GM19328 (cell line): Measurements from ENCODE around the gene ROBO3.

Experiments used
- ATAC-seq: cut with Tn5 transposase; IDR thresholded peaks from one replicate; pipeline ENCODE4 v1.9.1; 2021; ENCODE audit warnings: mild to moderate bottlenecking, moderate library complexity; ENCODE audit not compliant: unreplicated experiment

ROBO3 gene

GRCh38 chr11:124865181-124865901 lies at the start of gene ROBO3:
Gene ROBO3, plus strand, starts transcription at chr11:124865432. Its CDS starts 146 bp downstream, at chr11:124865578.
- no peak for ATAC-seq

GRCh38 chr11:124817036-124817435 lies 48.2 kb upstream of the ROBO3 start:
- no peak for ATAC-seq

- no peak for ATAC-seq
Observed at GRCh38 chr11:124821995-124822730, 43.1 kb upstream of the ROBO3 start.

- no peak for ATAC-seq
Observed at GRCh38 chr11:124823512-124824376, 41.5 kb upstream of the ROBO3 start.

DNA sequence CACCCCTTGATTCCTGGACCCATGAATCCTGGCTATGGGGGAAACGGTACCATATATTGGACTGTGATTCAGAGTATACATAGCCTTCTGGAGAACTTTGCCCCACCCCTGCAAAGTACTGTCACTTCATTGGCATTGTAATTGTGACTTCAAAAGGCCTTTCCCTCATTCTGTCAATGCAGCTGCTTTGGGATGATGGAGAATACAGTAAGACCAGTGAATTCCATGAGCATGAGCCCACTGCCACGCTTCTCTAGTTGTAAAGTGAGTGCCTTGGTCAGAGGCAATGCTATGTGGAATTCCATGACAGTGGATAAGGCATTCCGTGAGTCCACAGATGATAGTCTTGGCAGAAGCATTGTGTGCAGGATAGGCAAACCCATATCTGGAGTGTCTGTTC lies 39.4 kb upstream of the ROBO3 start:
- ATAC-seq, result no peak

DNA sequence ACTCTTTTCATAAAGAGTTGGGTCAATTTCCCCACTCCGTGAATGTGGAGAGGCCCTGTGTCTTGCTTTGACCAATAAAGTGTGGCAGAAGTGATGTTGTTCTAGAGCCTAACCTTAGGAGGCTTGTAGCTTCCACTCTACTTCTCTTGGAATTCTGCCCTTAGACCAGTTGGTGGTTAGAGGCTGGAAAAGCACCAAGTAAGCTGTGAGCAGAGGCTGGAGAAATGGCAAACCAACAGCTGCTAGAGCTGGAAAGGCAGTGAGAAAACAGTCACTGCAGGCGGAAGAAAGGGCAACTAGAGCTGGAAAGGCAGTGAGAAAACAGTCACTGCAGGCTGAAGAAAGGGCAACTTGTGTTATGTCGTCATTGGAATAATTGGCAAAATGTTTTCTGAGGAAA lies 35.2 kb upstream of the ROBO3 start:
- ATAC-seq, result no peak

- ATAC-seq, result no peak
Observed at GRCh38 chr11:124830749-124831148, 34.5 kb upstream of the ROBO3 start.

GRCh38 chr11:124831897-124832296 lies 33.3 kb upstream of the ROBO3 start:
- no peak for ATAC-seq

- no peak for ATAC-seq
Observed at GRCh38 chr11:124832571-124832970, 32.7 kb upstream of the ROBO3 start.

GRCh38 chr11:124834526-124835180 lies 30.6 kb upstream of the ROBO3 start:
- ATAC-seq, result no peak

DNA sequence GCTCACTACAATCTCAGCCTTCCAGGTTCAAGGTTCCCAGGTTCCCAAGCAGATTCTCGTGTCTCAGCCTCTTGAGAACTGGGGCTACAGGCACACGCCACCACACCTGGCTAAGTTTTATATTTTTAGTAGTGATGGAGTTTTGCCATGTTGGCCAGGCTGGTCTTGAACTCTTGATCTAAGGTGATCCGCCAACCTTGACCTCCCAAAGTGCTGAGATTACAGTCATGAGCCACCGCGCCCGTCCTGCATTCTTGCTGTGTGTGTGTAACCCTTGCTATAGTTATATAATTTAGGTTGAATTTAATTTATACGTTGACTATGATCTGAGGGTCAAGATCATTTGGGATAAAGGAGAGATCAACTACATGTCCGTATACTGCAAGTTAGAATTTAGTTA lies 29.3 kb upstream of the ROBO3 start:
- ATAC-seq, result no peak

DNA sequence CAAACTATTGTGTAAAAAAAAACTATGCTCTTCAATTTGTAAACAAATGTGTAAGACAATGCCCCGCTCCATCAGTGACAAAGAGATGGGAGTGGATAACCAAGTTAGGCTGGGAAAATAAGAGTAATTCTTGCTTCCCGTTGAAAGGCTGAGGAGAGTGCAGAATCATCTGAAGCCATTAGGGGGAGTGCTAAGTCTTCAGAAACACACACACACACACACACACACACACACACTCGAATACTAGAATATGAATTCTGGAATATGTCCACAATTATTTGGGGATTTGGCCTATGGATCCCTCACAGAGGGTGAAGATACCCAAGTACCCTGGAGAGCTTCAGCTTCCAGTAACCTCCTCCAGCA lies 27.8 kb upstream of the ROBO3 start:
- ATAC-seq, result no peak

GRCh38 chr11:124838805-124839127 lies 26.5 kb upstream of the ROBO3 start:
- no peak for ATAC-seq

DNA sequence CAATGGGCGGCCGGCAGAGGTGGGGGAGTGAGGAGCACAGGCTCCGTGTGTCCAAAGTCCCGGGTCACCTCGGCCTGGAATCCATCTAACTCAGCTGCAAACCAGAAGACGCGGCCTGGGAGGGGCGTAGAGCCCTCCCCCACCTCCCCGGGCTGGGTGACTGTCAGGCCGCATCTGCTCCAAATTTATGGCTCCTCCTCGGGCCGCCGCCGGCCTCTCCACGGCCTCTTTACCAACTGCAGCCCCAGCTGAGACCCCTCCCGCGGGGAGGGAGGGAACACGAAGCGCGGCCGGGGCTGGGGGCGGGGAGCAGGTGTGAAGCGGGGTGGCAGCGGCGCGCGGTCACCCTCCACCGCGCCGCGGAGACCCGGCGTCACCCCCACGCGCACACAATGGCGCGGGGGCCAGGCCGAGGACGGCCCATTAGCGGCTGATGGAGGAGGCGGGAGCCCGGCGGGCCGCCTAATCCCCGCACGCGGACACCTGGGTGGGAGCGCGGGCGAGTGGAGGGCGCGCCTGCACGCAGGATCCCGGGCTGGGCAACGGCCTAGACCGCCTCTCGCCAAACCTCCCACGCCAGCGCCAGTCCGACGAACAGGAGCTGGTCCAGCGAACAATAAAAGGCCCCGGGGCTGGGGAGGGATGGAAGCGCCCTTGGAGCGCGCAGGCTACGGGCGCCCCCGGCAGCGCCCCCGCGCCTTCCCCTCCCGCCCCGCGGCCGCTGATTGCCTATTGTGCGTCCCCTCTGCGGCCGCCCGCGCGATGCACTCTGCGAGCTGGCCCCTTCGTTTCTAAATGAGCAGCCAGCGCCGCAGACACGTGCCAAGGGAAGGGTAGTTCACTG lies 25.9 kb upstream of the ROBO3 start:
- no peak for ATAC-seq

DNA sequence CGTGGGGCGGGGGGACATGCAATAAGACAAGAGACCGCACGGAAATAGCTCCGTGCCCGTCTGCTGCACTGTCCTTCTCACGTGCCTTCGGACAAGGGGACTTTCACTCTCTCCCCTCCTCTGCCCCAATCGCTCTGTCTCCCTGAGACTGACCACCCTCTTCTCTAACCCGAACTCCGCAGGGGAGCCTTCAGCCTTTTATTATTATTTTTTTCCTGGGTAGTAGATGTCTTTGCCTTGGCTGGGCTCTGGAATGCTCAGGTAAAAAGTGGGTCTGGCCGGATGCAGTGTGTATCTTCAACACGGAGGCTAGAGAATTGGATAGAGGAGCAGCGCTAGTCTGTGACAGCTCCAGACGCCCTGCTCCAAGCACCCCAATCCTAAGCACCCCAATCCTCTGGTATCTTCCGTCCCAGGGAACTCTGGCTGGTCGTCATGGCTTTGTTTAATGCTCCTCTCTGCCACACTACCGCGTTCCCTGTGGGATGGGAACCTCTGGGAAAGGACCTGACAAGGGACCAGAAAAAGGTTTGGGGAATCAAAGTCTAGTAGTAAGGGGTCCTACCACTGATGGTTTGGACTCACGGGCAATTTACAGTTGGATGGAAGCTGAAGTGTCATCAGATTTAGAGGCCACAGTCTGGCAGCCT lies 25.1 kb upstream of the ROBO3 start:
- no peak for ATAC-seq

DNA sequence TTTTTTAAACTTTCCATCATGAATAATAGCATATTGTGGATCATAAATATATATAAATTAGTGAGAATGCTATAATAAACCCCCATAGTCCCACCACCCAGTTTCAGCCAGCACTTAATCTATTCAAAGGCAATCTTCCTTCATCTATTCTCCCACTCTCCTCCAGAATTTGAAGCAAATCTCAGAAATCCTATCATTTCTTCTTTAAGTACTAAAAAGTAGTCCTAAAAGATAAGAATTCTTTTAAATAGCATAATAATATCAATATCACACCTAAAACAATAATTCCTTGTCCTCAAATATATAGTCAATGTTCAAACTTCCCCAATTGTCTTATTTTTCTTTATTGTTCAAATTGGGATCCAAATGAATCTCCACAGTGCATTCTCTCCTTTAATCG lies 24.6 kb upstream of the ROBO3 start:
- ATAC-seq, result no peak

GRCh38 chr11:124841201-124841600 lies 24.0 kb upstream of the ROBO3 start:
- ATAC-seq, result no peak

DNA sequence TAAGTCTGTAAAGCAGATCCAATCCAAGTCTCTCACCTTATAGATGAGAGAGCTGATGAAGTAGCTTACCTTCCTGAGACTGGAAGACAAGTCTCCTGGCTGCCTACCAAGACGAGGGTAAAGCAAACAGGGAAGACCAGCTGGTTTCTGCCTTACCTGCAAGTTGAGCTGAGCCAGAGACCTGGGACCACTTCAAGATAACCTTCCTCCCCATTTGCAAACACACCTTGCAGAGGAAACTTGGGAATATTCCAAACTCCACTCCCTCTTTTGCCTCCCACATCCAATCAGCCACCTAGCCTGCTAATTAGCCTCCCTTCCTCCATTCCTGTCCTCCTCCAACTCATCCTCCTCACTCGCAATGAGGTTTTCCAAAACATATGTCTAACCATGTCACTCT lies 23.4 kb upstream of the ROBO3 start:
- ATAC-seq, result no peak

DNA sequence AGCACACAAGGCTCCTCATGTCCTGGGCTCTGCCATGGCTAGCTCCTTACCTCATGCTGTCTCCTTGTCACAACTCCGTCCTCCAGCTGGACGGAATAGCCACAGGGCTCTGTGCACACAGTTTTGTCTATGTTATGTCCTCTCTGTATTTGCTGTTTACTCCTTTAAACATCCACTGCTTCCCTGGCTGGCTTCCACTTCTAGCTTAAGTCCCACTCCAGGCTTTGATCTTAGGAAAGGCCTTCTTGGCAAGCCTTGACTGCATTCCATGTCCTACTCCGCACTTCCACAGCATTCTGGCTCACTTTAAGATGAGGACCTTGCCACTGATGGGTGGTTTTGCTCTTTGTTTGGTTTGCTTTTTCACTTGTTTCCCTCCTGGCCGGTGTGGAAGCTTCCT lies 22.9 kb upstream of the ROBO3 start:
- ATAC-seq, result no peak

DNA sequence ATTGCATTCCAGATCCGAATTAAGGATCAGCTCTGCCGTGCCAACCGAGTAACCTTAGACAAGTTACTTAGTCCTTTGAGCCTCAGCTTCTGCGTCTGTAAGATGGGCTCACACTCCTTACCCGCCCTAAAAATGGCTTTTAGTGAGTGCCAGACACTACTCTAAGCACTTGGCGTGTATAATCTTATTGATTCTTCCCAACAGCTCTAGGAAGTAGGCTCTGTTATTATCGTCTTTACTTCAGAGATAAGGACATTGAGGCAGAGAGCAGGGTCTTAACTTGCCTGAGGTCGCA lies 21.7 kb upstream of the ROBO3 start:
- no peak for ATAC-seq
